ENCODE data around the gene KCNJ6.

GRCh38 chr21:37579356-37579755 lies 336.9 kb downstream of the KCNJ6 start:
- no peak for TF ChIP-seq CTCF (conservative IDR thresholded peaks at IDR 0.05; ENCODE audit: low read length)
- TF ChIP-seq EZH2phosphoT487 (IDR thresholded peaks at IDR 0.05; ENCODE audit: borderline replicate concordance, low read depth, low read length): no peak
